SK-N-SH (cell line): ENCODE results near the gene AZIN2.

Experiments used
- EP300 ChIP-seq, 2 experiments: IDR thresholded peaks; 2 replicates each; pipeline versions ENCODE4 v1.4.0 to v1.6.1; 2012; ENCODE audit warnings: borderline replicate concordance in 1 of 2, low read depth in 1 of 2, low read length in 1 of 2
- GABPA ChIP-seq: IDR thresholded peaks from 2 replicates; pipeline ENCODE4 v1.4.0; 2012; ENCODE audit warnings: low read depth, mild to moderate bottlenecking
- MXI1 ChIP-seq: IDR thresholded peaks from 2 replicates; pipeline ENCODE4 v1.6.1; 2012; ENCODE audit warnings: mild to moderate bottlenecking, low read depth, low read length, improper control_type of control experiment
- RFX5 ChIP-seq: IDR thresholded peaks from 2 replicates; pipeline ENCODE4 v1.6.1; 2012; ENCODE audit warnings: mild to moderate bottlenecking, improper control_type of control experiment, low read length
- RXRA ChIP-seq: IDR thresholded peaks from 2 replicates; pipeline ENCODE4 v1.4.0; 2012; ENCODE audit warnings: low read depth, mild to moderate bottlenecking, borderline replicate concordance
- TF ChIP-seq, protein P1 (sequence below): fragments of 200-600 bp; sonication (generic); IDR thresholded peaks from 2 replicates; pipeline ENCODE4 v1.6.1; 2017; ENCODE audit warnings: antibody characterized with exemption, mild to moderate bottlenecking, moderate library complexity
- TF ChIP-seq, protein P2 (sequence below): IDR thresholded peaks from 2 replicates; pipeline ENCODE4 v1.4.0; 2012; ENCODE audit warnings: low read depth
- TF ChIP-seq, protein P3 (sequence below): IDR thresholded peaks from 2 replicates; pipeline ENCODE4 v1.4.0; 2012; ENCODE audit warnings: low read depth, borderline replicate concordance

DNA sequence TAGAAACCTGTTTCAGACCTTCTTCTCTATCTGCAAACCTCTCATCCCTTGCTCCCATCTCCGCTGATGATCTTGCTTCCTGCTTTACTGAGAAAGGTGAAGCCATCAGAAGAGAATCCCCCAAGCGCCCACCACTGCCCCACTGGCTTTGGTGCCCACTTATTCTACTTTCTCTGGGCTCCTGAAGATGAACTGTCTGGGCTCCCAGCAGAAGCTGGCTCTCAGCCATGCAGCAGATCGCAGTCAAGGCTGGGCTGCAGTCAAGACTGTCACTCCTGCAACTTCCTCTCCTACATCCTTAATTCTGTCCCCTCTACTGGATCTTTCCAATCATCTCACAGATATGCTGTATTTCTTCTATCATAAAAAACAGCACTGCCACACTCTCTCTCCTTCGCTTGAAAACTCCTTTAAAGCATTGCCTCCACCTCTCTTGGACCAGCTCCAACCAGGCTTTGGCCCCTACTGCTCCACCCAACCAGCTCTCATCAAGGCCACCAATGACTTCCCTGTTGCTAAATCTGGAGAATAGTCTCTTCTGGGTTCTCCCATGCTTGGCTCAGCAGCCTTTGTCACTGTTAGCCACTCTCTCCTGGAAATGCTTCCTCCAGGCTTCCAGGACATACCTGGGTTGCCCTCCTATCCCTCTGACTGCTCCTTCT, 75.1 kb downstream of the AZIN2 start:
- TF ChIP-seq EP300 (IDR thresholded peaks at IDR 0.05; ENCODE audit: borderline replicate concordance in 1 of 2, low read depth in 1 of 2, low read length in 1 of 2) (no peak), RFX5 (no peak), MXI1 (no peak), RXRA (no peak), GABPA (no peak)
- TF ChIP-seq, protein P1, sequence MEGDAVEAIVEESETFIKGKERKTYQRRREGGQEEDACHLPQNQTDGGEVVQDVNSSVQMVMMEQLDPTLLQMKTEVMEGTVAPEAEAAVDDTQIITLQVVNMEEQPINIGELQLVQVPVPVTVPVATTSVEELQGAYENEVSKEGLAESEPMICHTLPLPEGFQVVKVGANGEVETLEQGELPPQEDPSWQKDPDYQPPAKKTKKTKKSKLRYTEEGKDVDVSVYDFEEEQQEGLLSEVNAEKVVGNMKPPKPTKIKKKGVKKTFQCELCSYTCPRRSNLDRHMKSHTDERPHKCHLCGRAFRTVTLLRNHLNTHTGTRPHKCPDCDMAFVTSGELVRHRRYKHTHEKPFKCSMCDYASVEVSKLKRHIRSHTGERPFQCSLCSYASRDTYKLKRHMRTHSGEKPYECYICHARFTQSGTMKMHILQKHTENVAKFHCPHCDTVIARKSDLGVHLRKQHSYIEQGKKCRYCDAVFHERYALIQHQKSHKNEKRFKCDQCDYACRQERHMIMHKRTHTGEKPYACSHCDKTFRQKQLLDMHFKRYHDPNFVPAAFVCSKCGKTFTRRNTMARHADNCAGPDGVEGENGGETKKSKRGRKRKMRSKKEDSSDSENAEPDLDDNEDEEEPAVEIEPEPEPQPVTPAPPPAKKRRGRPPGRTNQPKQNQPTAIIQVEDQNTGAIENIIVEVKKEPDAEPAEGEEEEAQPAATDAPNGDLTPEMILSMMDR: no peak
- TF ChIP-seq, protein P2, sequence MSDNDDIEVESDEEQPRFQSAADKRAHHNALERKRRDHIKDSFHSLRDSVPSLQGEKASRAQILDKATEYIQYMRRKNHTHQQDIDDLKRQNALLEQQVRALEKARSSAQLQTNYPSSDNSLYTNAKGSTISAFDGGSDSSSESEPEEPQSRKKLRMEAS: no peak
- TF ChIP-seq, protein P3, sequence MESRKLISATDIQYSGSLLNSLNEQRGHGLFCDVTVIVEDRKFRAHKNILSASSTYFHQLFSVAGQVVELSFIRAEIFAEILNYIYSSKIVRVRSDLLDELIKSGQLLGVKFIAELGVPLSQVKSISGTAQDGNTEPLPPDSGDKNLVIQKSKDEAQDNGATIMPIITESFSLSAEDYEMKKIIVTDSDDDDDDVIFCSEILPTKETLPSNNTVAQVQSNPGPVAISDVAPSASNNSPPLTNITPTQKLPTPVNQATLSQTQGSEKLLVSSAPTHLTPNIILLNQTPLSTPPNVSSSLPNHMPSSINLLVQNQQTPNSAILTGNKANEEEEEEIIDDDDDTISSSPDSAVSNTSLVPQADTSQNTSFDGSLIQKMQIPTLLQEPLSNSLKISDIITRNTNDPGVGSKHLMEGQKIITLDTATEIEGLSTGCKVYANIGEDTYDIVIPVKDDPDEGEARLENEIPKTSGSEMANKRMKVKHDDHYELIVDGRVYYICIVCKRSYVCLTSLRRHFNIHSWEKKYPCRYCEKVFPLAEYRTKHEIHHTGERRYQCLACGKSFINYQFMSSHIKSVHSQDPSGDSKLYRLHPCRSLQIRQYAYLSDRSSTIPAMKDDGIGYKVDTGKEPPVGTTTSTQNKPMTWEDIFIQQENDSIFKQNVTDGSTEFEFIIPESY: no peak
